HG02938 (cell line): Measurements from ENCODE around the gene KCNJ18.
"Not testable (repeated sequence)": the region's sequence is repeated elsewhere in the genome, so short reads cannot be mapped to it uniquely, and the experiment has no call there.

Experiments used
- ATAC-seq: cut with Tn5 transposase; IDR thresholded peaks from one replicate; pipeline ENCODE4 v1.9.1; 2021; ENCODE audit warnings: mild to moderate bottlenecking, moderate library complexity; ENCODE audit not compliant: unreplicated experiment

KCNJ18 gene

GRCh38 chr17:21702029-21702428, 9.7 kb downstream of the KCNJ18 start:
- not testable (repeated sequence) for ATAC-seq

- ATAC-seq: not testable (repeated sequence)
Observed at GRCh38 chr17:21702521-21702920, 10.2 kb downstream of the KCNJ18 start.

GRCh38 chr17:21702940-21703640, 10.8 kb downstream of the KCNJ18 start:
- ATAC-seq: not testable (repeated sequence)

- ATAC-seq: not testable (repeated sequence)
Observed at GRCh38 chr17:21703891-21704872, 11.9 kb downstream of the KCNJ18 start.

GRCh38 chr17:21705021-21705601, 12.8 kb downstream of the KCNJ18 start:
- ATAC-seq: no peak

- not testable (repeated sequence) for ATAC-seq
Observed at GRCh38 chr17:21705746-21706145, 13.4 kb downstream of the KCNJ18 start.

- ATAC-seq: not testable (repeated sequence)
Observed at GRCh38 chr17:21706546-21706945, 14.2 kb downstream of the KCNJ18 start.

GRCh38 chr17:21707131-21707530, 14.8 kb downstream of the KCNJ18 start:
- ATAC-seq: not testable (repeated sequence)

- ATAC-seq: not testable (repeated sequence)
Observed at GRCh38 chr17:21707711-21708611, 15.6 kb downstream of the KCNJ18 start.

- not testable (repeated sequence) for ATAC-seq
Observed at GRCh38 chr17:21708612-21709535, 16.6 kb downstream of the KCNJ18 start.

- not testable (repeated sequence) for ATAC-seq
Observed at GRCh38 chr17:21709994-21710393, 17.7 kb downstream of the KCNJ18 start.

- ATAC-seq: not testable (repeated sequence)
Observed at GRCh38 chr17:21710486-21710885, 18.2 kb downstream of the KCNJ18 start.

GRCh38 chr17:21711182-21711581, 18.9 kb downstream of the KCNJ18 start:
- no peak for ATAC-seq

GRCh38 chr17:21713020-21713419, 20.7 kb downstream of the KCNJ18 start:
- not testable (repeated sequence) for ATAC-seq

GRCh38 chr17:21713631-21714030, 21.3 kb downstream of the KCNJ18 start:
- ATAC-seq: not testable (repeated sequence)

- ATAC-seq: not testable (repeated sequence)
Observed at GRCh38 chr17:21714676-21715075, 22.4 kb downstream of the KCNJ18 start.

- ATAC-seq: not testable (repeated sequence)
Observed at GRCh38 chr17:21715877-21716276, 23.6 kb downstream of the KCNJ18 start.

GRCh38 chr17:21718971-21719370, 26.6 kb downstream of the KCNJ18 start:
- ATAC-seq: not testable (repeated sequence)
